GM19240 (cell line): ENCODE results near the gene ECM1.

Source experiments
- DNase-seq: peaks from one replicate; pipeline ENCODE4 v3.0.0; 2011; ENCODE audit warnings: low spot score; ENCODE audit not compliant: insufficient read length

ECM1 gene

GRCh38 chr1:150557813-150558212 is 49.9 kb downstream of the ECM1 start:
- DNase-seq, result no peak

- DNase-seq, result no peak
Measured at GRCh38 chr1:150558303-150558704, 50.4 kb downstream of the ECM1 start.

- no peak for DNase-seq
Measured at GRCh38 chr1:150558761-150559655, 51.1 kb downstream of the ECM1 start.

- no peak for DNase-seq
Measured at GRCh38 chr1:150559656-150560010, 51.7 kb downstream of the ECM1 start.

- DNase-seq, result no peak
Measured at GRCh38 chr1:150560011-150560438, 52.1 kb downstream of the ECM1 start.

- no peak for DNase-seq
Measured at GRCh38 chr1:150560576-150561253, 52.8 kb downstream of the ECM1 start.

- DNase-seq, result no peak
Measured at GRCh38 chr1:150561254-150561973, 53.5 kb downstream of the ECM1 start.

- DNase-seq, result no peak
Measured at GRCh38 chr1:150561974-150562445, 54.1 kb downstream of the ECM1 start.

GRCh38 chr1:150562446-150563339 is 54.8 kb downstream of the ECM1 start:
- no peak for DNase-seq
